ENCODE data around the gene SH2D1B. TPM values are rescaled to one million over a fixed set of nuclear protein-coding genes. Genes with fewer than 3 reads are reported as not detected.

SH2D1B gene
- total and polyA plus RNA-seq, 10 donors = 0.85 to 11.0 (median 4.6) TPM

- intact Hi-C loops (cut with DNase I; ENCODE audit: low total_unique reads) = no loop called here
- WGBS, 5 donors = 87 to 94% (median 91%) methylated on average over 7 of the region's 7 CpGs
Measured at GRCh38 chr1:162417650-162418049, 5.7 kb upstream of the SH2D1B start.

GRCh38 chr1:162416909-162417308 lies 5.0 kb upstream of the SH2D1B start:
- peaks cover 0 to under 1% (median 0%) of the 10 kb centered on the region in 7 donors for H3K27me3 ChIP-seq (replicated peaks in 1 of 7)
- no peaks in the 10 kb centered on the region for H3K9me3 ChIP-seq
- H3K4me1 ChIP-seq = peaks cover 0 to 22% (median 0%) of the 10 kb centered on the region in 6 donors
- no peak overlapping the region for H3K4me3 ChIP-seq
- DNase-seq = no peak
- WGBS, 5 donors = 79 to 93% (median 92%) methylated on average over 2 of the region's 2 CpGs
- no peak overlapping the region for H3K27ac ChIP-seq
- intact Hi-C loops (cut with DNase I; ENCODE audit: low total_unique reads) = no loop called here
- no peaks in the 10 kb centered on the region for H3K36me3 ChIP-seq
- TF ChIP-seq POLR2A (IDR thresholded peaks at IDR 0.05) = no peak
- TF ChIP-seq POLR2AphosphoS5 (IDR thresholded peaks at IDR 0.05) = no peak
- TF ChIP-seq, protein P1, sequence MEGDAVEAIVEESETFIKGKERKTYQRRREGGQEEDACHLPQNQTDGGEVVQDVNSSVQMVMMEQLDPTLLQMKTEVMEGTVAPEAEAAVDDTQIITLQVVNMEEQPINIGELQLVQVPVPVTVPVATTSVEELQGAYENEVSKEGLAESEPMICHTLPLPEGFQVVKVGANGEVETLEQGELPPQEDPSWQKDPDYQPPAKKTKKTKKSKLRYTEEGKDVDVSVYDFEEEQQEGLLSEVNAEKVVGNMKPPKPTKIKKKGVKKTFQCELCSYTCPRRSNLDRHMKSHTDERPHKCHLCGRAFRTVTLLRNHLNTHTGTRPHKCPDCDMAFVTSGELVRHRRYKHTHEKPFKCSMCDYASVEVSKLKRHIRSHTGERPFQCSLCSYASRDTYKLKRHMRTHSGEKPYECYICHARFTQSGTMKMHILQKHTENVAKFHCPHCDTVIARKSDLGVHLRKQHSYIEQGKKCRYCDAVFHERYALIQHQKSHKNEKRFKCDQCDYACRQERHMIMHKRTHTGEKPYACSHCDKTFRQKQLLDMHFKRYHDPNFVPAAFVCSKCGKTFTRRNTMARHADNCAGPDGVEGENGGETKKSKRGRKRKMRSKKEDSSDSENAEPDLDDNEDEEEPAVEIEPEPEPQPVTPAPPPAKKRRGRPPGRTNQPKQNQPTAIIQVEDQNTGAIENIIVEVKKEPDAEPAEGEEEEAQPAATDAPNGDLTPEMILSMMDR (IDR thresholded peaks at IDR 0.05 in 8 of 11, conservative IDR thresholded peaks at IDR 0.05 in 3 of 11) = no peak

More at GRCh38 chr1:162417650-162418049, 5.7 kb upstream of the SH2D1B start:
- Histone ChIP-seq H3K27ac (no peak overlapping the region), H3K36me3 (no peaks in the 10 kb centered on the region), H3K4me1 (peaks cover 0 to 21% (median under 1%) of the 10 kb centered on the region in 6 donors), H3K9me3 (no peaks in the 10 kb centered on the region), H3K27me3 (replicated peaks in 1 of 7) (no peaks in the 10 kb centered on the region), H3K4me3 (no peak overlapping the region)
- TF ChIP-seq POLR2AphosphoS5 (IDR thresholded peaks at IDR 0.05) = no peak
- TF ChIP-seq POLR2A (IDR thresholded peaks at IDR 0.05) = no peak
- TF ChIP-seq, protein P1 (IDR thresholded peaks at IDR 0.05 in 8 of 11, conservative IDR thresholded peaks at IDR 0.05 in 3 of 11) = no peak
- DNase-seq = no peak

- no peak for TF ChIP-seq POLR2A (IDR thresholded peaks at IDR 0.05)
- no peak for TF ChIP-seq POLR2AphosphoS5 (IDR thresholded peaks at IDR 0.05)
- TF ChIP-seq, protein P1 (IDR thresholded peaks at IDR 0.05 in 8 of 11, conservative IDR thresholded peaks at IDR 0.05 in 3 of 11) = no peak
- intact Hi-C loops (cut with DNase I; ENCODE audit: low total_unique reads) = no loop called here
- Histone ChIP-seq H3K4me3 (no peak overlapping the region), H3K4me1 (peaks cover 0 to 15% (median 0%) of the 10 kb centered on the region in 6 donors), H3K36me3 (no peaks in the 10 kb centered on the region), H3K27me3 (replicated peaks in 1 of 7) (peaks cover 0 to 7% (median 0%) of the 10 kb centered on the region in 7 donors), H3K9me3 (no peaks in the 10 kb centered on the region), H3K27ac (no peak overlapping the region)
- no peak for DNase-seq
Measured at GRCh38 chr1:162416215-162416614, 4.3 kb upstream of the SH2D1B start.

DNA sequence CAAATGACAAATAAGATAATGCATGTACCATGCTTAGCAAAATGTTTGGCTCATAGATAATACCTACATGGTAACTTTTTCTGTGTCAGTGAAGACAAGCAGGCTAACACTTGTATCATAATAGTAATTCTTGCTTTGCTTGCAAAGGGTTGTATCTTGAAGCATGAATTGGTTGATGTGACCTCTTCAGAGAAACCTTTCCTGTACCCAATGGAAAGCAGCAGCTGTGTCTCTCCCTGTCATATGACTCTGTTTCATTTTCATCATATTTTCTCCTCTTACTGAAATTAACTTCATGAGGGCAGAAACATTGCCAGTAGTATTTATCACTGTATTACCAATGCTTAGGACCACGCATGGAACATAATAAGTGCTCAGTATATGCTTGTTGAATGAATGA lies 4.4 kb downstream of the SH2D1B start:
- intact Hi-C loops (cut with DNase I; ENCODE audit: low total_unique reads) = no loop called here
- no peak overlapping the region for H3K27ac ChIP-seq
- no peaks in the 10 kb centered on the region for H3K36me3 ChIP-seq
- peaks cover 0 to 11% (median 0%) of the 10 kb centered on the region in 7 donors for H3K27me3 ChIP-seq (replicated peaks in 1 of 7)
- 87 to 100% (median 95%) methylated on average over 1 of the region's 1 CpG for WGBS, 5 donors
- H3K4me3 ChIP-seq = no peak overlapping the region
- no peak for DNase-seq
- TF ChIP-seq POLR2A (IDR thresholded peaks at IDR 0.05) (no peak), POLR2AphosphoS5 (IDR thresholded peaks at IDR 0.05) (no peak)
- TF ChIP-seq, protein P1 (IDR thresholded peaks at IDR 0.05 in 8 of 11, conservative IDR thresholded peaks at IDR 0.05 in 3 of 11) = no peak
- peaks cover 0 to 14% (median 0%) of the 10 kb centered on the region in 6 donors for H3K4me1 ChIP-seq
- no peaks in the 10 kb centered on the region for H3K9me3 ChIP-seq

Data from spleen (tissue), 11 donors.